ENCODE results near the gene GALNT13.

GALNT13 gene

DNA sequence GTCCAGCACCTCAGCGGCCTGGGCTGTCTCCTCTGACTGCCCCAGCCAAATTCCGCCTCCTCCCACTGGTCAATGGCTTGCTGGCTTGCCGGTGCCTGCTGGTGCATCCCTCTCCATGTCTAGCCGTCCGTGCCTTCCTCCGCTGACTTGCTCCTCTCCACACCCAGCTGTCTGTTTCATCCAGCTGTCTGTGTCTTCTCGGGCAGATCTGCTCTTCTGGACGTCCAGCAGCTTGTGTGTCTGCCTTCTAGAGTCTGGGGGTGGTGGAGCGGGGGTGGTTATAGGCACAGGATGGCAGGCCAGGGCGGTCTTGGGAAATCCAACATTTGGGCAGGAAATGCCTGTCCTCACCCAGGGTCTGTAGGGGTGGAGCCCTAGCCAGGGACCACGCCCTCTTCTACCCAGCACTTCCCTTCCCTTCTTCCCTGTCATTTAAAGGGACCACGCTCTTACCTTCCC lies 369.2 kb downstream of the GALNT13 start:
- H3K4me3 ChIP-seq (ENCODE audit: low read length), result no peak overlapping the region
- no peak for TF ChIP-seq ZNF274 (IDR thresholded peaks at IDR 0.05; ENCODE audit: low read depth, low read length)

DNA sequence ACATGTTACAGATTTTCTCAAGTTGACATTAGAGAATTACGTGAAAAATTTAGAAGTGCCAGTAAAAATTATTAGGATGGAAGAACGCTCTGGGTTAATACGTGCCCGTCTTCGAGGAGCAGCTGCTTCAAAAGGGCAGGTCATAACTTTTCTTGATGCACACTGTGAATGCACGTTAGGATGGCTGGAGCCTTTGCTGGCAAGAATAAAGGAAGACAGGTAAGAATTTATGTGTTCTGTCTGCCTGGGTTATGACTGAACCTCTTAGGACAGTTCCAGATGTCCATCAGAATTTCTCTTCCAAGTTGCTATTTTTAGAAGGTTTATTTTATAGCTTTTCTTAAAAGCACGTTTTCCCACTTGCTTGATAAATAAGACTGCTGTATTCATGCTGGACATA lies 371.0 kb downstream of the GALNT13 start:
- no peak overlapping the region for H3K4me3 ChIP-seq (ENCODE audit: low read length)
- no peak for TF ChIP-seq ZNF274 (IDR thresholded peaks at IDR 0.05; ENCODE audit: low read depth, low read length)

- TF ChIP-seq ZNF274 (IDR thresholded peaks at IDR 0.05; ENCODE audit: low read depth, low read length), result no peak
- no peak overlapping the region for H3K4me3 ChIP-seq (ENCODE audit: low read length)
Measured at GRCh38 chr2:154243685-154244084, 372.0 kb downstream of the GALNT13 start.

DNA sequence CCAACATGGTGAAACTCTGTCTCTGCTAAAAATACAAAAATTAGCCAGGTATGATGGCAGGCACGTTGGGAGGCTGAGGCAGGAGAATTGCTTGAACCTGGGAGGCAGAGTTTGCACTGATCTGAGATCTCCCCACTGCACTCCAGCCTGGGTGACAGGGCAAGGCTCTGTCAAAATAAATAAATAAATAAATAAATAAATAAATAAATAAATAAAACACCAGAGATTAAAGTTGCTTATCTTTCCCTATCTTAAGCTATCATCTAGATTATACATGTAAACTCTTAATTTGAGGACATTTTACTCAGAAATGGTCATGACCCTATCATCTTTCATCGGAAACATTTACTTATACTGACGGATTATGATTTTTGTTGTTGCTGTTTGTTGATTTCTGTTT lies 373.2 kb downstream of the GALNT13 start:
- no peak for TF ChIP-seq ZNF274 (IDR thresholded peaks at IDR 0.05; ENCODE audit: low read depth, low read length)
- H3K4me3 ChIP-seq (ENCODE audit: low read length), result no peak overlapping the region

DNA sequence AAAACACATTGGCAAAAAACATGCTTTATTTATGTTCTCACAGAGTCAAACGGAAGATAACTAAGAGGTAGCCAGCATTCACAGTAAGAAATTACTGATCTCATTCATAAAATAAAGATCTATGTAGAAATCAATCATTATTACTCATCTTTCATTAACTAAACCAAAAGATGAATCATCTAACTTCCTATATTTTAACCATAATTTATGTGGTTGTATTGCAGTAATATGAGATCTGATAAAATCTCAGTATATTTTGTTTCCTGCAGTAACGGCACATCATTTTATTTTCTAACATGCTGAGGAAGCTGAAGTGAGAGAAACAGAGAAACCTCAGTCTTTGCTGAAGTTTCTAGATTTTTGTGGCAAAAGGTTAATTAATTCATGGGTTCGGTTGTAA lies 375.8 kb downstream of the GALNT13 start:
- TF ChIP-seq ZNF274 (IDR thresholded peaks at IDR 0.05; ENCODE audit: low read depth, low read length), result no peak
- H3K4me3 ChIP-seq (ENCODE audit: low read length), result no peak overlapping the region

DNA sequence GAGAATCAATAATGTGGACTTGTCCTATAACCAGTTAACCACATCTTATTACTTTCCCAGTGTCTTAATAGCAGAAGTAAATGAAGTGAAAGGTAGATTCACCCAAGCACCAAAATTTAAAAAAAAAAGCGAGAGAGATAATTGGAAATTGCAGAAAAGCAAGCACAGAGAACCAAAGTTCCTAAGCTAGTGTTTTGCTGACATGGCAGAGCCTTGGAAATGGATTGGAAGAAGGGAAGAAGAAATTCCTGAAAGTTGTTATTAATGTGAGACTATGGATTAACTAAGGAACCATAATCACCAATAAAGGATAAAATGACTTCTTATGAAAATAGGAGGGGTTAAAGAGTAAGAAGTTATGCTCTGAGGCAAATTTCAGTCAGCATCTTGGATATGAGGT lies 384.4 kb downstream of the GALNT13 start:
- no peak for TF ChIP-seq ZNF274 (IDR thresholded peaks at IDR 0.05; ENCODE audit: low read depth, low read length)
- no peak overlapping the region for H3K4me3 ChIP-seq (ENCODE audit: low read length)

DNA sequence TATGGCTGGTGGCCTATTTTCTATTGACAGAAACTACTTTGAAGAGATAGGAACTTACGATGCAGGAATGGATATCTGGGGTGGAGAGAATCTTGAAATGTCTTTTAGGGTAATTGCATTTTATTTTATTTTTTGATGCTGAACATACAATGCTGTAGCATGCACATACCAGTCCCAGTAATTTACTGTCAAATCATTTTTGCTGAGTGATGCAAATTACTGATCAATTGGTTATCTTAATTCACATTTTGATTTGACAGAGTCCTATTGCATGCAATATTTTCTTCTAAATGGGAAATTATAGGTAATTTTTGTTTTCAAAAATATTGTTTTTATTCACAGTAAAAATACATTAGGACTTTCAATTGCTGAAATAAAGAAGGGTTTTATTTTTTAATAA lies 387.3 kb downstream of the GALNT13 start:
- TF ChIP-seq ZNF274 (IDR thresholded peaks at IDR 0.05; ENCODE audit: low read depth, low read length), result no peak
- H3K4me3 ChIP-seq (ENCODE audit: low read length), result no peak overlapping the region

- no peak for TF ChIP-seq ZNF274 (IDR thresholded peaks at IDR 0.05; ENCODE audit: low read depth, low read length)
- H3K4me3 ChIP-seq (ENCODE audit: low read length), result no peak overlapping the region
Measured at GRCh38 chr2:154261473-154262027, 389.8 kb downstream of the GALNT13 start.

GRCh38 chr2:154263206-154263605 lies 391.5 kb downstream of the GALNT13 start:
- no peak overlapping the region for H3K4me3 ChIP-seq (ENCODE audit: low read length)

GRCh38 chr2:154264024-154264423 lies 392.3 kb downstream of the GALNT13 start:
- H3K4me3 ChIP-seq (ENCODE audit: low read length), result no peak overlapping the region
- no peak for TF ChIP-seq ZNF274 (IDR thresholded peaks at IDR 0.05; ENCODE audit: low read depth, low read length)

More at GRCh38 chr2:154263206-154263605, 391.5 kb downstream of the GALNT13 start:
- TF ChIP-seq ZNF274 (IDR thresholded peaks at IDR 0.05; ENCODE audit: low read depth, low read length), result no peak

DNA sequence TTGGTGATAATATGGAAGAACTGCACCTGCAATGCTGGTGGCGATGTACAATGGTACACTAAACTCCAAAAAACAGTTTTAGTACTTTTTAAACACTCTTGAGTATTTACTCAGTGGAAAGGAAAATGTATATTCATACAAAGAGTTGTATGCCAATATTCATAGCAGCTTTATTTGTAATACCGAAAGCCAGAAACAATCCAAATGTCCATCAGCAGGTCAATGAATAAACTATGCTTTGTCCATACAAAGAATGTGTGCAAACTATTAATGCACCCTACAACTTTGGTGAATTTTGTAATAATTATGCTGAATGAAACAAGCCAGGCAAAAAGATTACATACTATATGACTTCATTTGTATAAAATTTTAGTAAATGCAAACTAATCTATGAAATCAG lies 396.3 kb downstream of the GALNT13 start:
- H3K4me3 ChIP-seq (ENCODE audit: low read length), result no peak overlapping the region
- TF ChIP-seq ZNF274 (IDR thresholded peaks at IDR 0.05; ENCODE audit: low read depth, low read length), result no peak

DNA sequence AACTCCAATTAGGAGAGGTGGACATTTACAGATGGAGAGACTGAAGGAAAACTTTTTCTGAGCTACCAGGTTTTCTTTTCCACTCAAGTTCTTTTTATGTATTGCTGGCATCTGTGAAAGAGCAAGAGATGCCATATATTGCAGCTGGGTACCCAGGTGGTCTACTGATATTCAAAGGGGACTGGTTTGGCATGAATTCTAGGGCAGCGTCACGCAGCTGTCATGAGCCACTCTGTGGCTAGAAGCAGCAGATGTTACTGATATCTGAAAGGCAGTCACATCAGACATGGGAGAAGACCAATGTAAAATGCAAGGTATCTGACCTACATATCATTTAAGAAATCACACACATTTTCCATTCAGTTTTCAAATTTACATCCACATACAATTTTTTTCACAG lies 408.8 kb downstream of the GALNT13 start:
- no peak for TF ChIP-seq ZNF274 (IDR thresholded peaks at IDR 0.05; ENCODE audit: low read depth, low read length)
- no peak overlapping the region for H3K4me3 ChIP-seq (ENCODE audit: low read length)

DNA sequence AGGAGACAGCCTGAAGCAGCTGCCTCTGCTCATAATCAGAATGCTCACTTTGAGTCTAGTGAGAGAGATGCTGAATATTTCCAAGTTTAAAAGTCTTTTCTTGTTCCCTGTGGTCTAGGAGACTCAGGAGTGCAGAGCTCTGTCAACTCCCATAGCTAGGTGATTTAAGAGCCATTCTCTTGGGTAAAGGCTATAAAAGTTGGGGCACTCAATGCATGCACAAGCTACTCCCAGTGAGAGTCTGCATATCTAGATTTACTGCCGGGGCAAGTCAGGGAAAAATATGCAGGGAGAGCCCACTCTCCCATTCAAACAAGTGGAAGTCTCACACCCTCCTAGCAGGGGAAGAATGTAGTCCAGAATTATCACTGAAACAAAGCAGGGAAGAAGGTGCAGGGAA lies 418.1 kb downstream of the GALNT13 start:
- no peak overlapping the region for H3K4me3 ChIP-seq (ENCODE audit: low read length)
- no peak for TF ChIP-seq ZNF274 (IDR thresholded peaks at IDR 0.05; ENCODE audit: low read depth, low read length)

DNA sequence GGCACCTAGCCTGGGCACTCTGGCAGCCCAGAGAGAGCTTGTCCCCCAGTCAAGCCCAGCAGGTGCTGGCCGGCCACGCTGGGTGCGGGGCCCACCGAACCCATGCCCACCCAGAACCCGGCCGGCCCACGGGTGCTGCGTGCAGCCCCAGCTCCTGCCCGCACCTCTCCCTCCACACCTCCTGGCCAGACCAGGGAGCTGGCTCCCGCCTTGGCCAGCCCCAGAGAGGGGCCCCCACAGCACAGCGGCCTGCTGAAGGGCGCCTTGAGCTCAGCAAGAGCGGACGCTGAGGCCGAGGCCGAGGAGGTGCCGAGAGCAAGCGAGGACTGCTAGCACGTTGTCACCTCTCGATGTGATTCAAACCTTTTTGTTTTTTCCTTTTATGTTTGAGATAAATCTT lies 419.8 kb downstream of the GALNT13 start:
- no peak for TF ChIP-seq ZNF274 (IDR thresholded peaks at IDR 0.05; ENCODE audit: low read depth, low read length)
- no peak overlapping the region for H3K4me3 ChIP-seq (ENCODE audit: low read length)

DNA sequence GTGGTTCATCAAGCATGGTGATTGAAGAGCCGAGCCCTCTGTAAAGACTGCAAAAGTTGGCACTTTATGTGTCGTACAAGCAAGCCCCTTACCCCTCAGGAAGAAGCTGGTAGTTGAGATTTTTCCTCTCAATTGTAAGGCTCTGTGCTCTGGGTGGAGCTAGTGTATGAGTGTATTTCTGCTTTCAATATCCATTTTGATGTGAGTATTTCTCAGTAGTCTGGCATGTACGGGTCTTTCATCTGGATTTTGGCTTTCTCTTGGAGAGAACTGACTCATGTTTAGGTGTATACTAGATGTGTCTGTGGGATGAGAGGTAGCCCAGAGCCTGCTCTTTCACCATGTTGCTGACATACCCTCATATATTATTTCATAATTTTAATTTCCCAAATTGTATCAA lies 420.2 kb downstream of the GALNT13 start:
- TF ChIP-seq ZNF274 (IDR thresholded peaks at IDR 0.05; ENCODE audit: low read depth, low read length), result no peak
- H3K4me3 ChIP-seq (ENCODE audit: low read length), result no peak overlapping the region

GRCh38 chr2:154293864-154294263 lies 422.1 kb downstream of the GALNT13 start:
- no peak overlapping the region for H3K4me3 ChIP-seq (ENCODE audit: low read length)
- no peak for TF ChIP-seq ZNF274 (IDR thresholded peaks at IDR 0.05; ENCODE audit: low read depth, low read length)
